GM12878 (cell line): ENCODE data around the gene B3GNT8.

Experiments used
- EZH2 ChIP-seq: IDR thresholded peaks from 2 replicates; pipeline ENCODE4 v1.6.1; 2012; ENCODE audit warnings: low read depth, mild to moderate bottlenecking, control low read depth, inconsistent platforms, low read length, borderline replicate concordance; ENCODE audit not compliant: control insufficient read depth
- NR2C1 ChIP-seq: fragments of 450-650 bp; IDR thresholded peaks from 2 replicates; pipeline ENCODE4 v1.6.1; 2017; ENCODE audit warnings: antibody characterized with exemption, mild to moderate bottlenecking, moderate library complexity
- POLR2A ChIP-seq: IDR thresholded peaks from 2 replicates; pipeline ENCODE4 v1.6.1; 2011; ENCODE audit warnings: low read depth, mild to moderate bottlenecking, low read length
- YY1 ChIP-seq: IDR thresholded peaks from 2 replicates; pipeline ENCODE4 v1.6.1; 2011; ENCODE audit warnings: low read depth, mild to moderate bottlenecking, low read length
- ZNF274 ChIP-seq: IDR thresholded peaks from one replicate; pipeline ENCODE4 v1.8.0; 2011; ENCODE audit not compliant: insufficient read length, insufficient read depth

- no peak for TF ChIP-seq EZH2
- no peak for TF ChIP-seq NR2C1
- TF ChIP-seq ZNF274 = no peak
- no peak for TF ChIP-seq POLR2A
- no peak for TF ChIP-seq YY1
Measured at GRCh38 chr19:41462497-41462896, 35.3 kb upstream of the B3GNT8 start.
